Measurements from ENCODE around the gene SEMA4F. TPM values are rescaled to one million over a fixed set of nuclear protein-coding genes. Genes with fewer than 3 reads are reported as not detected.

The SEMA4F gene
- polyA plus RNA-seq, 3 donors: 0.16 to 0.44 (median 0.43) TPM

GRCh38 chr2:74639550-74639949 is 14.5 kb upstream of the SEMA4F start:
- H3K9ac ChIP-seq (ENCODE audit: insufficient read depth, low read length, poor library complexity, severe bottlenecking): no peak overlapping the region
- no peak for TF ChIP-seq CTCF (IDR thresholded peaks at IDR 0.05)
- Mint-ChIP-seq H3K9me3 (no peaks in the 10 kb centered on the region), H3K4me3 (no peak overlapping the region), H3K36me3 (no peaks in the 10 kb centered on the region), H3K4me1 (no peaks in the 10 kb centered on the region), H3K27me3 (ENCODE audit: low read depth in 3 of 3) (peaks cover 0 to 15% (median 13%) of the 10 kb centered on the region in 3 donors), H3K27ac (no peak overlapping the region)
- H3K27ac ChIP-seq (ENCODE audit: low read depth in 1 of 2, low read length in 2 of 2): no peak overlapping the region
- no peak overlapping the region for H3K4me3 ChIP-seq (replicated peaks in 1 of 3; ENCODE audit: low read depth in 2 of 3, low read length in 3 of 3)
- intact Hi-C loops (cut with micrococcal nuclease): no loop called here
- H3K4me1 ChIP-seq (ENCODE audit: control insufficient read depth in 1 of 2, insufficient read depth in 2 of 2, low read length in 2 of 2): no peaks in the 10 kb centered on the region
- H2AFZ ChIP-seq (ENCODE audit: insufficient read depth, low read depth, low read length, poor library complexity, severe bottlenecking): no peak overlapping the region
- no peaks in the 10 kb centered on the region for H3K9me3 ChIP-seq (replicated peaks in 1 of 2; ENCODE audit: control insufficient read depth in 1 of 2, insufficient read depth in 1 of 2, low read length in 2 of 2)
- H3K27me3 ChIP-seq (ENCODE audit: control insufficient read depth in 2 of 2, insufficient read depth in 2 of 2, low read length in 2 of 2): no peaks in the 10 kb centered on the region
- H4K20me1 ChIP-seq (ENCODE audit: insufficient read depth, low read length): no peaks in the 10 kb centered on the region
- no CpG with 5 or more reads among the region's 2 CpGs for WGBS (ENCODE audit: insufficient coverage)
- no peak overlapping the region for H3K4me2 ChIP-seq (replicated peaks; ENCODE audit: extremely low read depth, low read length, poor library complexity, severe bottlenecking)
- no peaks in the 10 kb centered on the region for H3K36me3 ChIP-seq (replicated peaks in 1 of 2; ENCODE audit: control insufficient read depth in 1 of 2, insufficient read depth in 2 of 2, low read length in 2 of 2)
- DNase-seq: no peak
- no peaks in the 10 kb centered on the region for H3K79me2 ChIP-seq (ENCODE audit: insufficient read depth, low read length)

- intact Hi-C loops (cut with micrococcal nuclease): no loop called here
- no peak overlapping the region for H2AFZ ChIP-seq (ENCODE audit: insufficient read depth, low read depth, low read length, poor library complexity, severe bottlenecking)
Observed at GRCh38 chr2:74645344-74645743, 8.7 kb upstream of the SEMA4F start.

More at GRCh38 chr2:74645344-74645743, 8.7 kb upstream of the SEMA4F start:
- Histone ChIP-seq H3K9ac (ENCODE audit: insufficient read depth, low read length, poor library complexity, severe bottlenecking) (no peak overlapping the region), H4K20me1 (ENCODE audit: insufficient read depth, low read length) (no peaks in the 10 kb centered on the region), H3K9me3 (replicated peaks in 1 of 2; ENCODE audit: control insufficient read depth in 1 of 2, insufficient read depth in 1 of 2, low read length in 2 of 2) (no peaks in the 10 kb centered on the region), H3K4me1 (ENCODE audit: control insufficient read depth in 1 of 2, insufficient read depth in 2 of 2, low read length in 2 of 2) (peaks cover 3 to 10% of the 10 kb centered on the region in 2 donors), H3K4me3 (replicated peaks in 1 of 3; ENCODE audit: low read depth in 2 of 3, low read length in 3 of 3) (no peak overlapping the region), H3K79me2 (ENCODE audit: insufficient read depth, low read length) (no peaks in the 10 kb centered on the region), H3K27me3 (ENCODE audit: control insufficient read depth in 2 of 2, insufficient read depth in 2 of 2, low read length in 2 of 2) (peaks cover 11 to 25% of the 10 kb centered on the region in 2 donors), H3K27ac (ENCODE audit: low read depth in 1 of 2, low read length in 2 of 2) (no peak overlapping the region), H3K4me2 (replicated peaks; ENCODE audit: extremely low read depth, low read length, poor library complexity, severe bottlenecking) (no peak overlapping the region), H3K36me3 (replicated peaks in 1 of 2; ENCODE audit: control insufficient read depth in 1 of 2, insufficient read depth in 2 of 2, low read length in 2 of 2) (no peaks in the 10 kb centered on the region)
- H3K9me3 Mint-ChIP-seq: peaks cover 0 to 14% (median 3%) of the 10 kb centered on the region in 7 donors
- peaks cover 5% of the 10 kb centered on the region for H3K4me1 Mint-ChIP-seq
- no peak overlapping the region for H3K27ac Mint-ChIP-seq
- peaks cover 22 to 37% (median 25%) of the 10 kb centered on the region in 3 donors for H3K27me3 Mint-ChIP-seq (ENCODE audit: low read depth in 3 of 3)
- peaks cover 0 to 2% of the 10 kb centered on the region in 2 donors for H3K36me3 Mint-ChIP-seq
- WGBS (ENCODE audit: insufficient coverage): 80% methylated on average over 1 of the region's 4 CpGs
- H3K4me3 Mint-ChIP-seq: no peak overlapping the region
- DNase-seq: no peak
- TF ChIP-seq CTCF (IDR thresholded peaks at IDR 0.05): no peak

All from CD14-positive monocyte (primary cell).